Parathyroid adenoma (tissue), 2 donors: ENCODE results near the gene MXD4.

Experiments
- H2AFZ ChIP-seq: fragments of 300-600 bp; sonication (generic); one replicate; pipeline ENCODE4 v1.7.0; 2017; ENCODE audit warnings: antibody characterized with exemption, mild to moderate bottlenecking
- H3K27ac ChIP-seq: fragments of 300-600 bp; sonication (generic); one replicate; pipeline ENCODE4 v1.7.0; 2017
- H3K27me3 ChIP-seq: fragments of 300-600 bp; sonication (generic); one replicate; pipeline ENCODE4 v1.7.0; 2017; ENCODE audit warnings: low read length; ENCODE audit not compliant: control insufficient read depth, insufficient read depth
- H3K36me3 ChIP-seq: fragments of 300-600 bp; sonication (generic); one replicate; pipeline ENCODE4 v1.7.0; 2017; ENCODE audit warnings: low read length; ENCODE audit not compliant: control insufficient read depth, insufficient read depth
- H3K4me1 ChIP-seq: fragments of 300-600 bp; sonication (generic); one replicate; pipeline ENCODE4 v1.7.0; 2017; ENCODE audit warnings: control low read depth
- H3K4me2 ChIP-seq: fragments of 300-600 bp; sonication (generic); one replicate; pipeline ENCODE4 v1.7.0; 2017; ENCODE audit warnings: low read length
- H3K4me3 ChIP-seq: fragments of 300-600 bp; sonication (generic); one replicate; pipeline ENCODE4 v1.7.0; 2017; ENCODE audit warnings: low read depth, low read length
- H3K79me2 ChIP-seq: fragments of 300-600 bp; sonication (generic); one replicate; pipeline ENCODE4 v1.7.0; 2017; ENCODE audit warnings: control low read depth
- H3K9ac ChIP-seq: fragments of 300-600 bp; sonication (generic); one replicate; pipeline ENCODE4 v1.7.0; 2017; ENCODE audit warnings: mild to moderate bottlenecking
- H3K9me3 ChIP-seq: fragments of 300-600 bp; sonication (generic); one replicate; pipeline ENCODE4 v1.7.0; 2017; ENCODE audit warnings: low read length; ENCODE audit not compliant: control insufficient read depth
- CTCF ChIP-seq: fragments of 300-600 bp; sonication (generic); IDR thresholded peaks from one replicate; pipeline ENCODE4 v1.7.0; 2017; ENCODE audit warnings: antibody characterized with exemption, mild to moderate bottlenecking
- donor health status: primary hyperparathyroidism.

MXD4 gene

DNA sequence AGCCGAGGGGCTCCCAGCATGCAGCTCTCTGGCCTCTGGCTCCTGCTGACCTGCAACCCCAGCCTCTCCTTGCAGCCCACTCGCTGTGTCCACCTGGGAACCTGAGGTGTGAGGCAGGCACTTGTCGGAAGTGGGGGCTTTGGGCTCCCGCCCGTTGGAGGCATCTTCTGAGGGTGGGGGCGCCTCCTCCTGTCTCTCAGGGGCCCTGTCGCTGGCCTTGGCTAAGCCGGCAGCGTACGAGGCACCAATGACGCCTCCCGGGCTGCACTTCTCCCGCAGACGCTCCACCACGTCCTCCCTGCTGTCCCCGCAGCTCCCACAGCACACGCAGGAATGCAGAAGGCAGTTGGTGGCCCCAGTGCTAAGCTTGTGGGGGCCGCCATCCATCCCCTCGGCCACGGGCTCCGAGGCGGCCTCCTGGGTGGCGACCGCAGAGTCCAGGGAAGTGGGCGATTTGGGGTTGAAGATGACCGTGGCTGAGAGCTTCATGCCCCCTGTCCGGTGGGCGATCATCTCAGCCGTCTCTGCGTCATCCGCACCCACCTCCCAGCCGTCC is 42.5 kb upstream of the MXD4 start:
- Histone ChIP-seq H3K27ac (no peak overlapping the region), H3K27me3 (no peaks in the 10 kb centered on the region), H3K9ac (no peak overlapping the region), H3K4me2 (no peak overlapping the region), H3K79me2 (no peaks in the 10 kb centered on the region), H2AFZ (no peak overlapping the region), H3K4me1 (no peaks in the 10 kb centered on the region), H3K36me3 (no peaks in the 10 kb centered on the region), H3K4me3 (no peak overlapping the region), H3K9me3 (no peaks in the 10 kb centered on the region)
- no peak for TF ChIP-seq CTCF

DNA sequence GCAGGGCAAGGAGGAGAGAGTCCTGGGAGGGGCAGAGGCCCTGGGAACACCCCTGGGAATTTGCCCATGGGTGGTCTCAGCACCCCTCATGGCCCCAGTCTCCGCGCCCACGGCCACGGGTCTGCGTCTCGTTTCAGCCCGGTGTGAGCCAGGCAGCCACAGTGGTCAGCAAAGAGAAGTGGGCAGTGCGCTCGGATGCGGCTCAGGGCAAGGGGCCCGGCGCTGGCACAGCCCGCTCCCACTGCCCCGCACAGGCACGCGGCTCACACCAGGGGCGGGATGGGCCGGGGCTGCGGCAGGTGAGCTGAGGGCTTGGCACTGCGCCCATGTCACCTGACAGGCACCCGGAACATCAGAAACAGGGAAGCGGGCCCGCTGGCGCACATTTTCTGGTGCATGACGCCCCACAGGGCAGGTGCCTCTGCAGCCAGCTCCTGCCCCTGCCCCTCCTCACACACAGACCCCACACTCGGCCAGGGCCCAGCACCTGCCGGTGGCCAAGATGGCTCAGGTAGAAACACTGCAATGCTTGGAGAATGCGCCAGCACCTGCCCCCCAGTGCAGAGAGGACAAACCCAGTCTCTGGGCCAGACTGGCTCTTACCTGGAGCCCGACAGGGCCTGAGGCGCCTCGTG is 41.9 kb upstream of the MXD4 start:
- no peak for TF ChIP-seq CTCF
- no peaks in the 10 kb centered on the region for H3K79me2 ChIP-seq
- no peaks in the 10 kb centered on the region for H3K27me3 ChIP-seq
- H3K9ac ChIP-seq: no peak overlapping the region
- no peak overlapping the region for H3K4me2 ChIP-seq
- H3K4me1 ChIP-seq: no peaks in the 10 kb centered on the region
- H3K9me3 ChIP-seq: no peaks in the 10 kb centered on the region
- H3K4me3 ChIP-seq: no peak overlapping the region
- H3K36me3 ChIP-seq: no peaks in the 10 kb centered on the region
- H2AFZ ChIP-seq: no peak overlapping the region
- H3K27ac ChIP-seq: no peak overlapping the region

GRCh38 chr4:2303121-2303685 is 41.3 kb upstream of the MXD4 start:
- Histone ChIP-seq H3K27ac (no peak overlapping the region), H3K9ac (no peak overlapping the region), H3K36me3 (no peaks in the 10 kb centered on the region), H3K79me2 (no peaks in the 10 kb centered on the region), H3K4me2 (no peak overlapping the region), H3K9me3 (no peaks in the 10 kb centered on the region), H3K4me1 (no peaks in the 10 kb centered on the region), H3K27me3 (no peaks in the 10 kb centered on the region), H3K4me3 (no peak overlapping the region), H2AFZ (no peak overlapping the region)
- TF ChIP-seq CTCF: no peak

GRCh38 chr4:2302387-2303119 is 40.6 kb upstream of the MXD4 start:
- no peak overlapping the region for H3K4me2 ChIP-seq
- H3K9ac ChIP-seq: no peak overlapping the region
- H3K4me3 ChIP-seq: no peak overlapping the region
- H3K4me1 ChIP-seq: no peaks in the 10 kb centered on the region
- H3K36me3 ChIP-seq: no peaks in the 10 kb centered on the region
- H3K27ac ChIP-seq: no peak overlapping the region
- H3K9me3 ChIP-seq: no peaks in the 10 kb centered on the region
- no peak overlapping the region for H2AFZ ChIP-seq
- H3K79me2 ChIP-seq: no peaks in the 10 kb centered on the region
- TF ChIP-seq CTCF: no peak
- no peaks in the 10 kb centered on the region for H3K27me3 ChIP-seq
